ENCODE measurements around the gene FAM163B. TPM values are rescaled to one million over a fixed set of nuclear protein-coding genes. Genes with fewer than 3 reads are reported as not detected.

FAM163B gene
- total RNA-seq, result not detected

DNA sequence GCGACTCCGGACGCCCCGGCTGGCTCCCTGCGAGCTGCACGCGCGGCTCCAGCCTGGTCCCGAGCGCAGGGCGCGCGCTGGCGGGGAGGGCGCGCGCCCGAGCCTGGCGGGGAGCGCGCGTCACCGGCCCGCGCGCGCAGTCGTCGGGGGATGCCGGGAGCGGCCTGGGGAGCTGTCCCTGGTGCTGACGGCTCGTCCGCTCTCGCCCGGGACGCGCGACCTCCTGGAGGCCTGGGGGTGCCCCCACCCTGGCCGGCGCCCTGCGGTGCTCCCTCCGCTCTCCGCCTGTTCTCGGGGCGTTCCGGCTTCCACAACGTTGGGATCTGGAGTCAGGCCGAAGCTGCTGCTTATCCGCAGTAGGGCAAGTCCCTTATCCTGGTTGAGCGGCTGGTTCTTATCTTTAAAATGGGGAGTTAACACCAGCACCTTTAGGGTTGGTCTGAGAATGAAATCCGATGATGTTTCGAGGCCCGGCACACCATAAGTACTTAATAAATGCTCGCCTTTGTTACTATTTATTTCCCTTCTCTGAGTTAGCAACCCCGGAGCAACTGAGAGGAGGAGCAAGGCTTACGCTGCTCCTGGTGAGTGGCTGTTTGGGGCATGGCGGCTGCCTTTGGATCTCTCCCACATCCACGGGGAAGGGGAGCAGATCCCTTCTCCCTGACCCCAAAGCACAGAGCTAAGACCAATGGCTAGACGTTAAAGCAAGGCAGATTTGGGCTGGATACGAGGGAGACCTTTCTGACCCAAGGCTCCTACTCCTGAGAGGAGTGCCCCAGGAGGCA lies at the start of gene FAM163B:
FAM163B (minus strand) TSS at position 79 of the 788 bp plus-strand sequence. CDS start 29,166 bp downstream, outside the sequence.
- no peaks in the 10 kb centered on the region for H3K4me1 ChIP-seq (ENCODE audit: insufficient read depth, low read length)
- no peak within 1 kb of the TSS for H3K4me3 ChIP-seq (ENCODE audit: low read length)
- H3K27me3 ChIP-seq (ENCODE audit: insufficient read depth, low read length), result peaks cover 9% of the 10 kb centered on the region
- no peaks in the 10 kb centered on the region for H3K9me3 ChIP-seq (ENCODE audit: low read depth, low read length)

DNA sequence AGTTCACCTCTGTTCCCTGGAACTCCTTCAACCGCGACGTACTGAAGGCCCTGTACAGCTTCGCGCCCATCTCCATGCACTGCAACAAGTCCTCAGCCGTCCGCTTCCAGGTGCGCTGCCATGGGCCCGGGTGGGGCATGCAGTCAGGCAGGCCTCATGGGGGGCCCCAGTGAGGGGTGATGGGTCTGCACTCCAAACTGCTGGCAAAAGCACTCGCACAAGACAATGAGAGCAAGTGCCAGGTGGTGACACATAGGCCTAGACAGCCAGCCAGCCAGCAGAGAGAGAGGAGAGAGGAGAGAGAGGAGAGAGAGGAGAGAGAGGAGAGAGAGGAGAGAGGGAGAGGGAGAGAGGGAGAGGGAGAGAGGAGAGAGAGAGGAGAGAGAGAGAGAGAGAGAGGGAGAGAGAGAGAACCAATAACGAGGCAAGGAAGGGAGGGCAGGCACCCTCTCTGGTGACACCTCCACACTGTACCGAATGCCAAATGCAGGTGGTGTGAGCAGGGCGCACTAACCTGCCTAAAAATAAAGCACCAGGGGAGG lies 48.0 kb upstream of the FAM163B start:
- H3K27me3 ChIP-seq (ENCODE audit: insufficient read depth, low read length), result peaks cover 12% of the 10 kb centered on the region
- H3K4me1 ChIP-seq (ENCODE audit: insufficient read depth, low read length), result no peaks in the 10 kb centered on the region
- no peaks in the 10 kb centered on the region for H3K9me3 ChIP-seq (ENCODE audit: low read depth, low read length)
- no peak overlapping the region for H3K4me3 ChIP-seq (ENCODE audit: low read length)

DNA sequence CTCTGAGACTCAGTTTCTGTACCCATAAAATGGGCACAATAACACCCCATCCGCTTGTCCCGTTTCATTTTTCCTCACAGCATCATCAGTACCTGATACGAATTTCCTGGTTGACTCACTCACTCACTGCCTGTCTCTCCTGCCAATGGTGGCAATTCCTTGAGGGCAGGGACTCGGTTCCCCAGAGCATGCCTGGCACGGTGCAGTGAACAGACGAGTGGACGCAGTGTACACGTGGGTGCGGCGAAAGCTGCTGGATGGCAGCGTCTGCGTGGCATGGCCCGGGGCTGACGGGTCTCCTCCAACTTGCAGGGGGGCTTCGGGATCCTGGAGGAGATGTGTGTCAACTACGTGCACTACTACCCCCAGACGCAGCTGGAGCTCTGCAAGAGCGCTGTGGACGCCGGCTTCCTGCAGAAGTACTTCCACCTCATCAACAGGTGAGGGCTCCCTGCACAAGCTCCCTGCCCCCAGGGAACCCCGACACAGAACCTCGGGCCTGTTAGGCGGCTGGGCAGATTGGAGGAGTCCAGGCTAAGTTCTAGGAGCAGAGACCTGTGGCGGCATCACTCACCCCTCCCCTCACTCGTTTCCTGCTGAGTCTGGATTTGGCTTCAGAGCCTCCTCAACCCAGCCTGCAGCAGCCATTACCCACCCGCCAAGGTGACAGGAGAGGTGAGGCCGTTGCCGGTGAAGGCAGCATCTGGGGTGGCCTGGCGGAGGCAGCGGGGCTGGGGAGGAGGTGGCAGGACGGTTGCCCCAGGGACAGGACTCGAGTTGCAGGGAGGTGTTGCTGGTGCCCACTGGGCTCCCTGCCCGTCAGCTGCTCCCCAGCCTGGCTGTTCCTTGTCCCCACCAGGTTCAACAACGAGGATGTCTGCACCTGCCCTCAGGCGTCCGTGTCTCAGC lies 47.3 kb upstream of the FAM163B start:
- Histone ChIP-seq H3K4me3 (ENCODE audit: low read length) (no peak overlapping the region), H3K27me3 (ENCODE audit: insufficient read depth, low read length) (peaks cover 12% of the 10 kb centered on the region), H3K4me1 (ENCODE audit: insufficient read depth, low read length) (no peaks in the 10 kb centered on the region)

DNA sequence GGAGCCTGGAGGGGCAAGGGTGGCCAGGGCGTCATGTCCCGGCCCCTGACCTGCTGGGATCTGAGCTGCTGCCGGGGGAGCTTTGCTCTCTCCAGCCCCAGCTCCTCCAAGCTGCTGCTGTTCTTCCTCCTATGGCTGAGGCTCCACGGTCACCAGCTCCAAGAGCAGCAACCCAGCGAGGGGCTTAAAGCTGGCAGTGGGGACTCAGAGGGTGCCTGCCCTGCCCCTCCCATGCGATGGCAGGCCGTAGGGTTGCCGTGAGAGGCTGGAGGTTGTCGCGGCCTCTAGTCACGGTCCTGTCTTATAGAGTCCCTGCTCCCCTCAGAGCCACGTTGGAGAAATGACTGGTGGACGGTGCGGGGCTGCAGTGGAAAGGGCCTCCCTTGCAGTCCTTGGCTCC lies 46.5 kb upstream of the FAM163B start:
- Histone ChIP-seq H3K4me3 (ENCODE audit: low read length) (no peak overlapping the region), H3K9me3 (ENCODE audit: low read depth, low read length) (no peaks in the 10 kb centered on the region), H3K4me1 (ENCODE audit: insufficient read depth, low read length) (no peaks in the 10 kb centered on the region), H3K27me3 (ENCODE audit: insufficient read depth, low read length) (peaks cover 12% of the 10 kb centered on the region)

More for the DNA sequence above, 47.3 kb upstream of the FAM163B start:
- H3K9me3 ChIP-seq (ENCODE audit: low read depth, low read length), result no peaks in the 10 kb centered on the region

DNA sequence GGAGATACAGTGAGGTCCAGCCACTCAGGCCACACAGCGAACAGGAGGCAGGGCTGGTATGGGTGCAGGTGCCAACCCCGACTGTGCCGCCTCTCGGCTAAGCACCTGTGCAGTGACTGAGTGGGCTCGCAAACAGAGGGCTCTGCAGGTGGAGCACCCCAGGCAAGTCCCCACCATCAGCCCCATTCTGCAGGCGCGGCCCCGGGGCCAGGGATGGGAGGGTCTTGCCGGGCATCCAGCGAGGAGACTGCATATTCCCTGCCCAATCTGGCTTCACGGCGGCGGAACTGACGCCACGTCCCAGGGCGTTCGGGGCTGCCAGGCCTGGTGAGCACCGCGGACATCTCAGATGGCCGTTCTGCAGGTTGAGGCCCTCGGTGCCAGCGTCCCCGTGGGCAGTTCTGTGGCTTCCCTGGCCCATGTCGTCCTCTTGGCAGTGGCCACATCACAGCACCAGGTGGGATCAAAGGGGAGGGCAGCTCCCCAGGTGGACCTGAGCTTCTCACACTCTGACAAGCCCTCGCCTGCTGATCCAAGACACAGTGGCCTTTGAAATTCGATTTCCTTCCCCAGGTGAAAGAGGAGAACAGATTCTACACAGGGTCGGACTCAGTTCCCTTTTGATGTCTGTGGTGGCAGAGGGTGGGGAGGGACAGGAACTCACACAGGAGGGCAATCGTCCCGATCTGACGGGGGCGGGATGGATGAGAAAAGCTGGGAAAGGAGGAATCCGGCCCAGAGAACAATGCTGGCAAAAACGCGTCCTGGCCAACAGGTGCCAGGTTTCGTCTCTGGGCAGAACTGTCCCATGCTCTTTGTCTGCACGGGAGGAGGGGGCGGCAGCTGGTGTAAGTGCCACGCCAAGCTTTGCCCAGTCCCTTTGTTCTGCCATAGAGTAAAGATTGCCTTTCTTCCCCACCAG lies 45.8 kb upstream of the FAM163B start:
- H3K4me3 ChIP-seq (ENCODE audit: low read length), result no peak overlapping the region
- no peaks in the 10 kb centered on the region for H3K9me3 ChIP-seq (ENCODE audit: low read depth, low read length)
- no peaks in the 10 kb centered on the region for H3K4me1 ChIP-seq (ENCODE audit: insufficient read depth, low read length)
- H3K27me3 ChIP-seq (ENCODE audit: insufficient read depth, low read length), result peaks cover 12% of the 10 kb centered on the region

DNA sequence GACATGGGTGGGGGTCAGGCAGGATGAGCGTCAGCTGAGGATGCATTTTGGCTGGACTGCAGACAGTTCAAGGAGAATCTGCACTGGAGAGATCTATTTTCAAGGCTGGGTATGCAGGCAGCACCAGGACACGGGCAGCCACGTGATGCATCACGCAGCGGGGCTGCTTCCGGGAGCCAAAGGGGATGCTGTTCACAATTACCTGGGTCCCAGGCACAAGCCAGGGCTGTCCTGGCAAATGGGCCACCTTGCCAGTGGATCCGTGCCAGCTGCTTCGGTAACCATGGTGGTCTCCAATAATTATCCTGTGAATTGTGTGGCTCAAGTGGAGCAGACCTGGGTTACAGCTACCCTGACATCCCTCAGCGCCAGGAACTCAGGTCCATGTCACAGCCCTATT lies 44.4 kb upstream of the FAM163B start:
- H3K4me1 ChIP-seq (ENCODE audit: insufficient read depth, low read length), result no peaks in the 10 kb centered on the region
- H3K9me3 ChIP-seq (ENCODE audit: low read depth, low read length), result no peaks in the 10 kb centered on the region
- H3K27me3 ChIP-seq (ENCODE audit: insufficient read depth, low read length), result peaks cover 4% of the 10 kb centered on the region
- H3K4me3 ChIP-seq (ENCODE audit: low read length), result no peak overlapping the region

DNA sequence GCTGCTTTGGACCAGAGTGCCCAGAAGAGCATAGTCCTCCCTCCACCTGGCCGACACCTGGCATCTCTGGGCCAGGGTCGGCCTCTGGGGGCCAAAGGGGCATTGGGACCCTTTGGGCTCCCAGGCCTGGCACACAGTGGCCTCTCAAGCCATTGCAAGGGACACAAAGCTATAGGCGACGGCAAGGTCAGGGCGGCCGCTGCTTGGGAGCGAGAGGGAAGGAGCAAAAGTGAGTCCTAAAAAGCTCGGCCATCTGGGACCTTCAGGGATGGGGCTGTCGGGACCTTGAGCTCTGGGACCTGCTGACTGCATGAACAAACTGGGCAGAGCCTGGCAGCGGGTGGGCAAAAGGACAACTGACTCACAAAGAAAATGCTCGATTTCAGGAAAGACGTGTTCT lies 40.8 kb upstream of the FAM163B start:
- Histone ChIP-seq H3K27me3 (ENCODE audit: insufficient read depth, low read length) (no peaks in the 10 kb centered on the region), H3K9me3 (ENCODE audit: low read depth, low read length) (no peaks in the 10 kb centered on the region), H3K4me1 (ENCODE audit: insufficient read depth, low read length) (no peaks in the 10 kb centered on the region), H3K4me3 (ENCODE audit: low read length) (no peak overlapping the region)

DNA sequence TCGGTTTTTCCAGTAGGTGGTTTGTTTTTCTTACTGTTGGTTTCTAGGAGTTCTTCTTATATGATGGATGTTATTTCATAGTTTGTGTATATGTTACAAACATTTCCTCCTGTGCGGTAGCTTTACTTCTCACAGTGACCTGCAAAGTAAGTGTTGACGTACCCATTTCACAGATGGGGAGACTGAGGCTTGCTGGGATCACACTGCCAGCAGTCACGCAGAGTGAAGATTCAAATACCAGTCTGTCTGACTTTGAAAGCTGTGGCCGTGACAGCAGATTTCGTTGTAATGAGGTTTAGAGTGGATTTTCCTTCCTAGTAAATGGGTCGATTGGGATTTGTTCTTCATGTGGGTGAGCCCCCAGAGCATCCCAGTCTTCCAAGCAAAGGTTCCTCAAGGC lies 40.0 kb upstream of the FAM163B start:
- no peak overlapping the region for H3K4me3 ChIP-seq (ENCODE audit: low read length)

DNA sequence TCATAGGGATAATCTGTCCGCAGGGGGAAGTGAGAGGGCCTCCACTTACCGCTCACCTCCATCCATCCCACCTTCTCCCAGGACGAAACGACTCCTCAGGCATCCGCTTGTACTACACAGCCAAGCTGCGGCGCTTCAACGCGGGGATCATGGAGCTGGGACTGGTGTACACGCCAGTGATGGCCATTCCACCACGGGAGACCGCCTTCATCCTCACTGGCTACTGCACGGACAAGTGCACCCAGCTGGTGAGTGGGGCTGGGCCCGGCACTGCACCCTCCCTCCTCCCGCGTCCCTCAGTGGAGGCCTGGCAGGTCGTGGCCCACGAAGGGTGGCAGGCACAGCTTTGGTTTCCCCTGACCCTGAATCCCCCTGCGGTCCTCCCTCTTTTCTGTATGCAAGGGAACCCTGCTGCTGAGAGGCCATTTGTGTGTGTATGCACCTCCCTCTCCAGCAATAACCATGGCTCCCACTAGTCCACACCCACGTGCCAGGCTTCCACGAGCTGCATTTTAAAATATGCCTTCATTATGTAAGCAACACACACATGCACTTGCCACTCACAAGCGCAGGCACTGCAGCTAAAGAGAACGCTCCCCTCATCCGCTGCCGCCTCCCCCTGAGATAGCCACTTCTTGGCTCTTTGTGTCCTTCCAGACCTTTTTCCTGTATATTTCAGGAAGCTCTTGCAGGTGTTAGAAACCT lies 38.7 kb upstream of the FAM163B start:
- no peak overlapping the region for H3K4me3 ChIP-seq (ENCODE audit: low read length)
- no peaks in the 10 kb centered on the region for H3K9me3 ChIP-seq (ENCODE audit: low read depth, low read length)
- H3K27me3 ChIP-seq (ENCODE audit: insufficient read depth, low read length), result no peaks in the 10 kb centered on the region
- H3K4me1 ChIP-seq (ENCODE audit: insufficient read depth, low read length), result no peaks in the 10 kb centered on the region

More for the DNA sequence above, 40.0 kb upstream of the FAM163B start:
- H3K4me1 ChIP-seq (ENCODE audit: insufficient read depth, low read length), result no peaks in the 10 kb centered on the region
- H3K9me3 ChIP-seq (ENCODE audit: low read depth, low read length), result no peaks in the 10 kb centered on the region
- no peaks in the 10 kb centered on the region for H3K27me3 ChIP-seq (ENCODE audit: insufficient read depth, low read length)

DNA sequence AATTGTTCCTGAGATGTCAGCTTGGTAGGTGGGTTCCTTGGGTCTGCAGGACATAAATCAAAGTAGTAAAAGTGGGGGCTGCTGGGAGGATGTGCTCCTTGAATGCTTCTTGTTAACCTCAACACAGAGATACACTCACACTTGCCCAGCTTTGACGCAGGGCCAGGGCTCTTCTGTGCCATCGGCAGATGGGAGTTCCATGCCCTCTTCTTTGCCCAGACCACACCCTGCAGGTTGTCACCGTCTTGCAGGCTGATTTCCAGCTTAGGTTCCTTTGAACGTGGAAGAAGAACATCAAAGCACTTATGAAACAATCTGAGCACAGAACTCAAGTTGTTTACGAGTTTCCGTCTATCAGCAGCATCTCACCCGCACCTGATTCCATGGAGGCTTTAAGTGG lies 38.0 kb upstream of the FAM163B start:
- no peaks in the 10 kb centered on the region for H3K4me1 ChIP-seq (ENCODE audit: insufficient read depth, low read length)
- no peaks in the 10 kb centered on the region for H3K9me3 ChIP-seq (ENCODE audit: low read depth, low read length)
- no peak overlapping the region for H3K4me3 ChIP-seq (ENCODE audit: low read length)
- H3K27me3 ChIP-seq (ENCODE audit: insufficient read depth, low read length), result no peaks in the 10 kb centered on the region

DNA sequence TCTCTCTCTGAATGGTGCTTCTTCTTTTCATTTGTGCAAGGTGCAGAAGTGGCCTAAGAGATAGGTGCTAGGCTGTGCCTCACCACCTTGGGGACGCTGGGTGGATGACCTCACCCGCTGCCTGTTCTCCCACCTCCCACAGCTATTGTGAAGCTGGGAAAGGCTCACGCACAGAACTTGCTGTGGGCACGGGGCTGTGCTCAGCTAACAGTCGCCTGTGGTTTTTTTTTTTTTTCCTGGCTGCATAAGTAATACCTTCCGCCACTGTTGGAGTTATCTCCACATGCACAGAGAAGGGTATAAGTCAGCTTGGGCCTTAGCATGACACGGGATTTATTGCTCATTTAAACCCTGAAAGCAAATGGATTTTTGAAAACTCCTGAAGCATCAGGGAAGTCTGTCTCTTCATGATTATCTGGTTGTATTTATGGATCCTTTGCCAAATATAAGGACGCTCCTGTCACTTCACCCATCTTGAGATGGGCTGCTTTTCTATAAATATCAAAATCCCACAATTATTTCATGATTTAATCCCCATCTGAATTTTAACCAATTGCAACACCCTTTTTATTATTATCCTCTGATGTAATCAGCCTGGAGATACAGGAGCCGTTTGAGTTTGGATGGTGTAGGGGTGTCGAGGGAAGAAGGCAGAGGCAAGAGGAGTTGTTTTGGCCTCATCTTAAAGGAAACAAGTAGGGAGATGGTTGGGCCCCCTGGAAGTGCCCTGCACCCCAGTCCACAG lies 36.0 kb upstream of the FAM163B start:
- H3K4me3 ChIP-seq (ENCODE audit: low read length), result no peak overlapping the region
- no peaks in the 10 kb centered on the region for H3K27me3 ChIP-seq (ENCODE audit: insufficient read depth, low read length)
- H3K9me3 ChIP-seq (ENCODE audit: low read depth, low read length), result no peaks in the 10 kb centered on the region
- H3K4me1 ChIP-seq (ENCODE audit: insufficient read depth, low read length), result no peaks in the 10 kb centered on the region

DNA sequence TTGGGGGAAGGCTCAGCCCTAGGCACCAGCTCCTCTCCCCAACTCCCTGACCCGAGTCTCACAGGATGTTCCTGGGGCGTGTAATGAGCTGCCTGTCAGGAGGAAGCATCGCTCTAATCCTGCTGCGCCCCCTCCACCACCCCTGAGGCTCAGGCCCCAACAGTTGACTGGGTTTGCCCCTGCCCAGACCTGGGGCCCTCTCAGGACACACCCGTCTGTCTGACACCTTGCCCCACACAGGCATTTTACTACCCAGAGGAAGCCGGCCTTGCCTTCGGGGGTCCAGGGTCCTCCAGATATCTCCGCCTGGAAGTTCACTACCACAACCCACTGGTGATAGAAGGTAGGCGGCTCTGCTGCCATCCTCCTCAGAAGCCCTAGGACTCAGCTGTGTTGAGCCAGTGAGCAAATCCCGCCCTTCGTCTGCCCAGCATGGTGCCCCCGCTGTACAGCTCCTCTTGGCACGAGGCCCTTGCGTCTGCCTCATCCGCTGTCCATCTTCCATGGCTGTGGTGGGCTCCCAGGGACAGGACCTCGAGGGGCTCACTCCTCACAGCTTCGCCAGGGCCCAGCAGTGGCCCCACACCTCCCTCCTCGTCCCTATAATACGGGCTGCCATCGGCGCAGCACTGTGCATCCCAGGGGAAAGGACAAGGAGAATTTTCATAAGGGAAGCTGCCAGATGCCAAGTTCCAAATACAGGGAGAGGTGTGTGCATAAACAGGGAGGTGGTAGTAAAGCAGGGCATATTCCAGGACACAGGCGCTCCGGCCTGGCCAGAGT lies 35.0 kb upstream of the FAM163B start:
- no peak overlapping the region for H3K4me3 ChIP-seq (ENCODE audit: low read length)
- H3K27me3 ChIP-seq (ENCODE audit: insufficient read depth, low read length), result no peaks in the 10 kb centered on the region
- no peaks in the 10 kb centered on the region for H3K4me1 ChIP-seq (ENCODE audit: insufficient read depth, low read length)
- H3K9me3 ChIP-seq (ENCODE audit: low read depth, low read length), result no peaks in the 10 kb centered on the region

DNA sequence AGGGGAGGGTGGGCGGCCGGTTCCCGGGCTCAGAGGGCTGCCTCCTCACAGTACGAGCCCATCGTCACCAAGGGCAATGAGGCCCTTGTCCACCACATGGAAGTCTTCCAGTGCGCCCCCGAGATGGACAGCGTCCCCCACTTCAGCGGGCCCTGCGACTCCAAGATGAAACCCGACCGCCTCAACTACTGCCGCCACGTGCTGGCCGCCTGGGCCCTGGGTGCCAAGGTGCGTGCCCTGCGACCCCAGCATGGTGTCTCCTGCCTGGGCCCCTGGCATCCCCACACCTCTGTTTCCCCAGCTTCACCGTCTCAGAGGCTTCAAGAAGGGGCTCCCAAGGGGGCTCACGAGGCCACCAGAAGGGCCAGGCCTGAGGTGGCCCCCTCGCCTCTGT lies 34.2 kb upstream of the FAM163B start:
- Histone ChIP-seq H3K4me3 (ENCODE audit: low read length) (no peak overlapping the region), H3K9me3 (ENCODE audit: low read depth, low read length) (no peaks in the 10 kb centered on the region), H3K27me3 (ENCODE audit: insufficient read depth, low read length) (no peaks in the 10 kb centered on the region), H3K4me1 (ENCODE audit: insufficient read depth, low read length) (no peaks in the 10 kb centered on the region)
